ENCODE data around the gene INSL3.
"Not testable (repeated sequence)": the region's sequence is repeated elsewhere in the genome, so short reads cannot be mapped to it uniquely, and the experiment has no call there.

INSL3 gene

DNA sequence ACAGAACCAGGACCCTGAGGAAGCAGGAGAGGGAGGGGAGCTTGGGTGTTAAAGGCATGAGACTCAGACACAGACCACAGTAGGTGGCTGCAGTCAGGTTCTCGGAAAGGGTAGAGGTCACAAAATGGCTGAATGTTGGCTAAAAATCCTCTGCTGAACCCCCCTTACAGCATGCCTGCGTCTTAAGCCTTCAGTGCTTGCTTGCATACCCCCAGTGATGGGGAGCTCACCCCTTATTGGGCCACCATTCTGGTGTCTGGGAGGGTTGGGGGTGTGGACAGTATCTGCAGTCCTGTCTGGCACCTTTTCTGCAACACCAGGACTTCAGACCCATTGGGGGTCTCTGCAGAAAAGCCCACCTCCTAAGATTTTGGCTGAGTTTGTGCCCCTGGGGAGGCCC, 40.5 kb downstream of the INSL3 start:
- DNase-seq = no peak

DNA sequence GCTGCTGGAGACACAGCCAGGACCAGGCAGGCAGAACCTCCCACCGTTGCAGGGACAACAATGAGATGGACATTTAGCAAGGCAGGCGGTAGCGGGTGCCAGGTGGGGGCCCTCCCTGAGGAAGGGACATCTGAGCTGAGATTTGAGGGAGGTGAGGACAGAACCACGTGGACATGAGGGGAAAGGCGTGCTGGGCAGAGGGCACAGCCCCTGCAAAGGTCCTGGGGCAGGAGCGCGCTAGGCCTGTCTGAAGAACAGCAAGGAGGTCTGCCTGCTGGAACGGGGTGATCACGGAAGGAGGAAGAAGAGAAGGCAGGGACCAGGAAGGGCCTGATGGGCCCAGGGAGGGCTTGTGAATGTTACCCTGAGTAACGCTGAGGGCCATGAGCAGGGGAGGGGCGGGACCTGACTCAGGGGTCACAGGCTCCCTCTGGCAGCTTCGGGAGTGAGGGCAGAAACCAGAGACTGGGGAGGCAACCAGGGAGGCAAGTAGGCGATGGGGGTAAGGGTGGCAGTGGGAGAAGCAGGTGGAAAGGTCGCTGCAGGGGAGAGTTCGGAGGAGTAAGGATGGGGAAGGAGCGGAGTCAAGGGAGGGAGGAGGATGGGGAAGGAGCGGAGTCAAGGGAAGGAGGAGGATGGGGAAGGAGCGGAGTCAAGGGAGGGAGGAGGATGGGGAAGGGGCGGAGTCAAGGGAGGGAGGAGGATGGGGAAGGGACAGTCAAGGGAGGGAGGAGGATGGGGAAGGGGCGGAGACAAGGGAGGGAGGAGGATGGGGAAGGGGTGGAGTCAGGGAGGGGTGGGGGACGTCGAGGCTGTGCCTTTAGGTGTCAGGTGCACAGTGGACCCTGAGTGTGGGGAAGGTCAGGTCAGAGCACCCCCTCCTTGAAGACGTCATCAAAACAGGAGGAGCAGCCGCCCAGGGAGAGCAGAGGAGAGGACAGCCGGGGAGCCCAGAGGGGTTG, 42.1 kb downstream of the INSL3 start:
- no peak for DNase-seq

DNA sequence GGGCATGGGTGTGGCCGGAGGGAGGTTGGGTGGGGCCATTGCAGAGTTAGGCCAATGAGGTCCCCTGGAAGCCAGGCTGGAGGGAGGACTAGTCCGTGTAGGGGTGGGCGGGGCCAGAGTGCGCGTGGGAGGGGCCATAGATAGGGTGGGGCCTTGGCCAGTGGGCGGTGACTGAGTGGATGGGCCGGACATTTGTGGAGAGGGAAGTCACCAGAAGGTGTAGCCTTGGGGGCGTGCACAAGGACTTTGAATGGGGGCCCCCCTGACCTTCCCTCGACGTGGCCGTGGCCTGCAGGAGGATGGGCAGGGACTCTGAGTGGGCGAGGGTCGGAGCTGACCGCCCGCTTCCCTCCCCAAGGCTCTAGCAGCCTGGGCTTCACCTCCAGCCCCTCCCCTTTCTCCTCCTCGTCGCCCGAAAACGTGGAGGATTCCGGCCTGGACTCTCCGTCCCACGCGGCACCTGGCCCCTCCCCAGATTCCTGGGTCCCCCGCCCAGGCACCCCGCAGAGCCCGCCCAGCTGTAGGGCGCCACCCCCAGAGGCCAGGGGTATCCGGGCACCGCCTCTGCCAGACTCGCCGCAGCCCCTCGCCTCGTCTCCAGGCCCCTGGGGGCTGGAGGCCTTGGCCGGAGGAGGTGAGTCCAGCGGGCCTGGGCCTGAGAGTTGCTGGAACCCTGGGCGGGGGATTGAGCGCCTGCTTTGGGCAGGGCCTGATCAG, 42.9 kb downstream of the INSL3 start:
- DNase-seq = peak; percentile 41

DNA sequence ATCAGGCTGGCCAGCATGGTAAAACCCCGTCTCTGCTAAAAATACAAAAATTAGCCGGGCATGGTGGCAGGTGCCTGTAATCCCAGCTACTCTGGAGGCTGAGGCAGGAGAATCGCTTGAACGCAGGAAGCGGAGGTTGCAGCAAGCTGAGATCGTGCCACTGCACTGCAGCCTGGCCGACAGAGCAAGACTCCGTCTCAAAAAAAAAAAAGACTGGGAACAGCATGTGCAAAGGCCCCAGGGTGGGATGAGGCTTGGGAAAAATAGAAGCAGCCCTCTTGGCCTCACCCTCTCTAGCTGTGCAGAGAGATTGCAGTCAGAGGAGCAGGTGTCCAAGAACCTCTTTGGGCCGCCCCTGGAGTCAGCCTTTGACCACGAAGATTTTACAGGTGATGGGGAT, 43.5 kb downstream of the INSL3 start:
- DNase-seq = not testable (repeated sequence)

DNA sequence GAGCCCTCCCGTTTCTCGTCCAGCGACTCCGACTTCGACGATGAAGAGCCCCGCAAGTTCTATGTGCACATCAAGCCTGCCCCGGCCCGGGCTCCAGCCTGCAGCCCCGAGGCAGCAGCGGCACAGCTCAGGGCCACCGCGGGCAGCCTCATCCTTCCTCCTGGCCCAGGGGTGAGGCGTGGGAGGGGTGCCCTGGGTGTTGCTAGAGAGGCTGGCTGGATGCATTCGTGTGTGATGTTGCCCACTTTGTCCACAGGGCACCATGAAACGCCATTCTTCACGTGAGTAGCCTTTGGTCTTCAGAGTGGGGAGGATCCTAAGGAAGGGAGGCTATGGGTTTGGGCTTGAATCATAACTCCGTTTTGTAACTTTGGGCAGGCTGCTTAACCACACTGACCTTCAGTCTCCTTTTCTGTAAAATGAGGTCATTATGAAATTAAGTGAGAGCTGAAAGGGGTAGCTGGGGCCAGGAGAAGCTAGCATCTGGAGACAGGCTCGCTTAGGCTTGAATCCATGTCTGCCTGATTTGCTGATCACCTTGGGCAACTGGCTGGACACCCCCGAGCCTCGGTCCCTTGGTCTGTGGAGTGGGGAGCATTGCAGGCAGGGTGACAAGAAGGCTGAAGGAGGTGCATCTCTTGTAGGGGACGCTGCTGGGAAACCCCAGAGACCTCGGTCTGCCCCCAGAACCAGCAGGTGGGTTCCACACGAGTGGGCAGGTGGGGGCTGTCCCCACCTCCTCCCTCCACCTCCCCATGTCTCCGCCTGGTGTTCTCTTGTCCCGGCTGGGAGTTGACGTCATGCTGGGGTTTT, 45.1 kb downstream of the INSL3 start:
- DNase-seq = no peak

DNA sequence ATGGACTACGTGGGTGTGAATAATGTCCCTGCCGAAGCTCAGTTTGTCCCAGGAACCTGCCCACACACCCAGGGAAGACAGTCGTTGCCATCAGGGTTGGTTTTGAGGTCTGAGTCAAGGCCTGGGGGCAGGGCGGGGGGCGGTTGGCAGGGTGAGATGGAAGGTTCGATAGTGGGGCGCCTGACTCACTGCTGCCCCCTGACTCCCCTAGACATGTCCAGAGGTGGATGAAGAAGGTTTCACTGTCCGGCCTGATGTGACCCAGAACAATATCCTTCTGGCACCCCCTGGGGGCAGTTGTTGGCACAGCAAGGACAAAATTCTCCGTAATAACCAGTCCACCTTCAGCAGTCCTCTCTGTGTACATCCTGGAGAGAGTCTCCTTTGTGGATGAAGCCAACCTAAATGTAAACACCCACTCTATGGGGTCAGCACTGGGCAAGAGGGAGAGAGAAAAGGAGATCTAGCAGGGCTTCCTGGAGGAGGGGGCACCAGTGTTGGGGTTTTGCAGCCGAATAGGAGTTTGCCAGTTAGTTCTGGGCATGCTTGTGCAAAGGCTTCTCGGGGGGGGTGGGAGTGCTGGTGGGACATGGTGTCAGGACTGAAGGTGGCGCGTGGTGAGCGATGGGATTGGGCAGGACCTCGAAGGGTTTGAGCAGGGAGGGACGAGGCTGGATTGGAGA, 45.9 kb downstream of the INSL3 start:
- peak; percentile 38 for DNase-seq

DNA sequence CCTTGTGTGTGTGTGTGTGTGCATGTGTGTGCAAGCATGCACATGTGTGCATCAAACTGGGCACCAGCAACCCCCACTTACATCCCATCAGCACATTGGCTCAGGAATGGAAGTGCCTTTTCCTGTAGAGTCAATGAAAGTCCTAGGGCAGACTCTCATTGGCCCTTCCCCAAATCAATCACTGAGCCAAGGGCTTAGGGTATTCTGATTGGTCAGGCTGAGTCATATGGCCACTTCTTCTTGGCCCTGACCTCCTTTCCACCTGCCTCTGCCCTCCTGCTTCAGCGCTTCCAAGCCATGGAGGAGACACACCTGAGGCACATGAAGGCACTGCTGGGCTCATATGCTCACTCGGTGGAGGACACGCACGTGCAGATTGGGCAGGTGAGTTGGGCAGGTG, 49.1 kb downstream of the INSL3 start:
- DNase-seq = no peak

DNA sequence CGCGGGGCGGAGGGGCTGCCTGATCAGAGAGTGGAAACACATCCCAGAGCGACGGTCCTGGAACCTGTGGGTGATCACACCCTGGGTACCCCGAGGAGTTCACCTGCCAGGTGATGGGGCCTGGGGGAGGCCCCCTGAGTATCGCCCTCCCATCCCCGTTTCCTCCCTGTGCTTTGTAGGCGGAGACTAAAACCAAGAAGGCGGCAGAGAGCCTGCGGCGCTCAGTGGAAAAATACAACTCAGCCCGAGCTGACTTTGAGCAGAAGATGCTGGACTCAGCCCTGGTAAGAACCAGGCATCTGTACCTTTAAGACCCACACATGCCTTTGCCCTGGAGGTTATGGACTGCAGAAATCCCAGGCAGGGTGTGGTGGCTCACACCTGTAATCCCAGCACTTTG, 50.7 kb downstream of the INSL3 start:
- DNase-seq = no peak

DNA sequence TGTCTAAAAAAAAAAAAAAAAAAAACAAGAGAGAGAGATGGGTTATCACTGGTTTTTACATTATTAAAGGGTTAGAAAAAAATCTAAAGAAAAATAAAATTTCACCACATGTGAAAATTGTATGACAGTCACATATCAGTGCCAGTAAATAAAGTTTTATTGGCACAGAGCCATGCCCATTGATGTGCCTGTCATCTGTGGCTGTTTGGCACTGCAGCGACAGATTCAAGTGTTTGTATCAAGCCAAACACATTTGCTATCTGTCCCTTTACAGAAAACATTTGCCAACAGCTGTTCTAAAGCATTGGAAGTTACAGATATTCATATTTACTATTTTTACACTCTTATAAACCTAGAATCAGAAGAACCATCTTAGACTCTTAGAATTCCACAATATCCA, 53.8 kb downstream of the INSL3 start:
- no peak for DNase-seq

DNA sequence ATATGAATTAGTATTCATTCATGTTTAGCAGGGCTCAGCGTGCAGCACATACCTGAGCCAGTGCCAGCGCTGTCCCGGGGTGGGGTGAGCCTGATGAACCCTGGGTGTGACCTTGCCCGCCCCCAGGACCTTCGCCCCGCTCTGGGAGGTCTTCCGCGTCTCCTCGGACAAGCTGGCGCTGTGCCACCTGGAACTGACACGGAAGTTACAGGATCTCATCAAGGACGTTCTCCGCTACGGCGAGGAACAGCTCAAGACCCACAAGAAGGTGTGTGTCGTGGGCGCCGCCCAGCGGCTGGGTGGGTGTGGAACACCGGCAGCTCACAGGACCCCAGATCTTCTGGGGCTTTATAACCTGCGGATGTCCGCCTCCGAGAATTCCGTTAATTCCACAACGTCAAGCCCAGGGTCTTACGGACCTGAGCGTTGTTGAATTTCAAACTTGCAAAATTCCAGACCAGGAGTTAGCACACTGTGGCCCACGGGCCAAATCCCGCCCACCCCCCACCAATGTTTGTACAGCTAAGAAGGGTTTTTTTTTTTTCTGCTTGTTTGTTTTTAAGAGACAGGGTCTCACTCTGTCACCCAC, 54.7 kb downstream of the INSL3 start:
- no peak for DNase-seq

Measured in stimulated activated CD4-positive, alpha-beta T cell treated with anti-CD3 and anti-CD28 coated beads, Interleukin-12 subunit alpha, Interleukin-12 subunit beta, amount 100 ng/mL, for 4 hours (primary cell).